Fibroblast of mammary gland (primary cell): ENCODE data around the gene PGBD2.

Source experiments
- DNase-seq: peaks from one replicate; pipeline ENCODE4 v3.0.0-alpha.2; 2010; ENCODE audit warnings: low read depth
- H3K4me3 ChIP-seq: 2 replicates; pipeline ENCODE4 v1.5.1; 2011; ENCODE audit warnings: low read depth, mild to moderate bottlenecking, low read length, moderate library complexity; ENCODE audit not compliant: control insufficient read depth
- TF ChIP-seq, protein P1 (sequence below): conservative IDR thresholded peaks from 2 replicates; pipeline ENCODE4 v1.5.1; 2011; ENCODE audit warnings: low read depth, low read length, inconsistent platforms; ENCODE audit not compliant: control insufficient read depth, insufficient read depth

Gene PGBD2, protein sequence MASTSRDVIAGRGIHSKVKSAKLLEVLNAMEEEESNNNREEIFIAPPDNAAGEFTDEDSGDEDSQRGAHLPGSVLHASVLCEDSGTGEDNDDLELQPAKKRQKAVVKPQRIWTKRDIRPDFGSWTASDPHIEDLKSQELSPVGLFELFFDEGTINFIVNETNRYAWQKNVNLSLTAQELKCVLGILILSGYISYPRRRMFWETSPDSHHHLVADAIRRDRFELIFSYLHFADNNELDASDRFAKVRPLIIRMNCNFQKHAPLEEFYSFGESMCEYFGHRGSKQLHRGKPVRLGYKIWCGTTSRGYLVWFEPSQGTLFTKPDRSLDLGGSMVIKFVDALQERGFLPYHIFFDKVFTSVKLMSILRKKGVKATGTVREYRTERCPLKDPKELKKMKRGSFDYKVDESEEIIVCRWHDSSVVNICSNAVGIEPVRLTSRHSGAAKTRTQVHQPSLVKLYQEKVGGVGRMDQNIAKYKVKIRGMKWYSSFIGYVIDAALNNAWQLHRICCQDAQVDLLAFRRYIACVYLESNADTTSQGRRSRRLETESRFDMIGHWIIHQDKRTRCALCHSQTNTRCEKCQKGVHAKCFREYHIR

GRCh38 chr1:248906009-248906752, at the start of gene PGBD2:
PGBD2 (plus strand) TSS chr1:248906235; CDS start chr1:248913863, 7,628 bp downstream.
- DNase-seq = peak; percentile 89
- H3K4me3 ChIP-seq = peak within 1 kb of the TSS; percentile 78
- TF ChIP-seq, protein P1, sequence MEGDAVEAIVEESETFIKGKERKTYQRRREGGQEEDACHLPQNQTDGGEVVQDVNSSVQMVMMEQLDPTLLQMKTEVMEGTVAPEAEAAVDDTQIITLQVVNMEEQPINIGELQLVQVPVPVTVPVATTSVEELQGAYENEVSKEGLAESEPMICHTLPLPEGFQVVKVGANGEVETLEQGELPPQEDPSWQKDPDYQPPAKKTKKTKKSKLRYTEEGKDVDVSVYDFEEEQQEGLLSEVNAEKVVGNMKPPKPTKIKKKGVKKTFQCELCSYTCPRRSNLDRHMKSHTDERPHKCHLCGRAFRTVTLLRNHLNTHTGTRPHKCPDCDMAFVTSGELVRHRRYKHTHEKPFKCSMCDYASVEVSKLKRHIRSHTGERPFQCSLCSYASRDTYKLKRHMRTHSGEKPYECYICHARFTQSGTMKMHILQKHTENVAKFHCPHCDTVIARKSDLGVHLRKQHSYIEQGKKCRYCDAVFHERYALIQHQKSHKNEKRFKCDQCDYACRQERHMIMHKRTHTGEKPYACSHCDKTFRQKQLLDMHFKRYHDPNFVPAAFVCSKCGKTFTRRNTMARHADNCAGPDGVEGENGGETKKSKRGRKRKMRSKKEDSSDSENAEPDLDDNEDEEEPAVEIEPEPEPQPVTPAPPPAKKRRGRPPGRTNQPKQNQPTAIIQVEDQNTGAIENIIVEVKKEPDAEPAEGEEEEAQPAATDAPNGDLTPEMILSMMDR = peak; percentile 46

GRCh38 chr1:248857201-248857600, 48.8 kb upstream of the PGBD2 start:
- TF ChIP-seq, protein P1 = no peak
- DNase-seq = no peak
- H3K4me3 ChIP-seq = peak overlapping the region; percentile 80

DNA sequence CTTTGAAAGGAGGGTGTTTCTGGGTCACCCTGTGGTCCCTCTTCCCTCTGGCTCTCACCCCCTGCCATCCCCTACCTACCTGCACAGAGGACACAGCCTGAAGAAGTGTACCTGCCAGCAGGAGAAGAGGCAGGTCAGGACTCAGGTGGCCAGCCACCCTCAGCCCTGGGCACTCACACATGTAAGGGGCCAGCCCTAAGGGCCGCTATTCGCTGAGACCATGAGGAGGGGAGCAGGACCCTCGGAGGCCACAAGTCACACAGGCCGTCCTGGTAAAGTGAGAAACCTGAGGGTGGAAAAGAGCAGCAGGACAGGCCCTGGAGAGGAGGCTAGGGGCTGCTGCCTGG, 48.3 kb upstream of the PGBD2 start:
- peak overlapping the region; percentile 80 for H3K4me3 ChIP-seq
- DNase-seq = no peak
- TF ChIP-seq, protein P1 = no peak

- TF ChIP-seq, protein P1 = peak; percentile 21
- peak overlapping the region; percentile 80 for H3K4me3 ChIP-seq
- DNase-seq = peak; percentile 54
Measured at GRCh38 chr1:248858096-248858890, 47.7 kb upstream of the PGBD2 start.

DNA sequence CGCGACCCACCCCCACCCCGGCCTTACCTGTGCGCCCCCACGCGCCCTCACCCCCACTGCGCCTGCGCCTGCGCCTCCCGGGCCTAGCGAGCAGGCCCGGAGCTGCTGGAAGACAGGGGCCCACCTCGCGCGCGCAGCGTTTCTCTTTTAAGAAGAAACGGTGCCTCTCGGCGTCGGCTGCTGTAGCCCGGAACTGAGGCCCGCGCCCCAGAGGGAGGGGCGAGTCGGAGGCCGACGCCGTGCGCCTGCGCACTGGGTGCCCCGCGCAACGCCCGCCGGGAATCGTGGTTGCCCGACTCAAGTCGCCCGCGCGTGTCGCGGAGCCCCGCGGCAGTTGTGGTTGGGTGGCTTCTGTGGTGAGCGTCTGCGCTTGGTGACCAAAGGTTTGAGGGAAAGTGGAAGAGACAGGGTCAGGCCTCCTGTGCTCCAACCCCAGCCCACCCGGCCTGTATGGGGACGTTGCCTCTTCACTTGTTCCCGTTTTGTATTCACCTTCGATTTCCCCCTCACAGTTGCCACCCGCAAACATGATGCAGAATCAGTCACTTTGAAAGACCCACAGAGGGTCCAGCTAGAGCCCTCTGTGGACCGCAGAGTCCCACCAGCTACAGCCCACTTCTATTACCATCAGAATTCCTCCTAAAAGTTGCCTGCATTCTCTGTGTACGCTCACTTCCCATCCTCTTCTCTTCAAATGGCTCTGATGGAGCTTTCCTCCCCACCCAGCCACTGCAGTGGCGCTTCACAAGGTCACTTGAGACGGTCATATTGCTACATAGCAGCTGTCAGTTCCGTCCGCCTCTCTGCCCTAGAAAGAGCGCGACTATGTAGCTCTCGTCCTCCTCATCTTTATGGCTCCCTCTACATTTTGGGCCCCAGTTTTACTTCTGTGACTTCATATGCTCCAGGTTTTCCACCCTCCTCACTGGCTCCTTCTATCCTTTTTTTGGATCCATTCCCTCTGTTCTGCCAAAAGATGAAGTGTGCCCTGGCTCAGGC, 46.8 kb upstream of the PGBD2 start, which contains the start of gene ZNF692:
Gene ZNF692 (minus strand): TSS at position 195 of the 999 bp plus-strand sequence. CDS start 776 bp downstream, outside the sequence.
- DNase-seq = peak; percentile 95

More for the DNA sequence above, 46.8 kb upstream of the PGBD2 start, which contains the start of gene ZNF692:
- TF ChIP-seq, protein P1 = no peak
- H3K4me3 ChIP-seq = peak within 1 kb of the TSS; percentile 80
